K562 (cell line): ENCODE measurements around the gene MCIDAS. TPM values are rescaled to one million over a fixed set of nuclear protein-coding genes. Genes with fewer than 3 reads are reported as not detected.

Experiments
- ATAC-seq: fragments of 200-7000 bp; cut with Tn5 transposase; 3 replicates; pipeline ENCODE4 v1.9.1; 2020; ENCODE audit warnings: moderate library complexity
- BruUV-seq: library from RNA; stranded (reverse); fragments of 400-500 nt; replicated peaks from 2 replicates; lab custom pipeline; 2021; lab: Mats Ljungman, UMichigan
- CTCF ChIA-PET: fragments of 300-600 bp; formaldehyde crosslinking; extraction: SDS; loops from one replicate; lab custom pipeline; 2021; ENCODE audit warnings: low intra/inter-chr PET ratio; lab: Yijun Ruan, JAX
- POLR2A ChIA-PET: fragments of 300-600, 350-650 bp; sonication (Branson Sonifier 250); formaldehyde crosslinking; extraction: SDS; loops from one replicate; lab custom pipeline; 2021; ENCODE audit warnings: antibody characterized with exemption, inconsistent platforms; lab: Yijun Ruan, JAX
- DNase-seq, 4 experiments: peaks; one replicate each; pipeline versions ENCODE4 v3.0.0 to v3.0.0-alpha.2; 2011 to 2018; ENCODE audit warnings: low spot score in 3 of 4, mixed read lengths in 3 of 4; ENCODE audit errors: extremely low read depth in 1 of 4
- FAIRE-seq: peaks from 2 replicates; lab custom pipeline; 2011; peaks lifted over from hg19 to GRCh38; lab: Jason Lieb, UNC
- H2AFZ ChIP-seq: 2 replicates; pipeline ENCODE4 v1.6.0; 2011; ENCODE audit warnings: low read depth, low read length, control low read depth, inconsistent platforms
- H3K27ac ChIP-seq: fragments of 200-600 bp; 3 replicates; pipeline ENCODE4 v1.8.0; 2011; ENCODE audit warnings: low read depth, mild to moderate bottlenecking, control low read depth, inconsistent platforms, low read length, moderate library complexity, mixed read lengths; ENCODE audit errors: extremely low read depth
- H3K27me3 ChIP-seq, 2 experiments: fragments of 300-600 bp in 1 of 2; 2 replicates in 1 of 2; 3 replicates in 1 of 2; pipeline versions ENCODE4 v1.6.0 to v1.8.0; 2011; ENCODE audit warnings: inconsistent platforms in 2 of 2, low read length in 2 of 2, mild to moderate bottlenecking in 1 of 2, mixed read lengths in 1 of 2, moderate library complexity in 1 of 2; ENCODE audit not compliant: control insufficient read depth in 2 of 2, insufficient read depth in 2 of 2
- H3K36me3 ChIP-seq: fragments of 300-600 bp; 3 replicates; pipeline ENCODE4 v1.8.0; 2011; ENCODE audit warnings: mild to moderate bottlenecking, low read length, inconsistent platforms; ENCODE audit not compliant: control insufficient read depth, insufficient read depth
- H3K4me1 ChIP-seq, 2 experiments: fragments of 200-600 bp in 1 of 2; replicated peaks in 1 of 2; 2 replicates in 1 of 2; 3 replicates in 1 of 2; pipeline versions ENCODE4 v1.5.1 to v1.8.0; 2011; ENCODE audit warnings: inconsistent platforms in 2 of 2, low read length in 2 of 2, mild to moderate bottlenecking in 1 of 2, mixed read lengths in 1 of 2, moderate library complexity in 1 of 2; ENCODE audit not compliant: control insufficient read depth in 2 of 2, insufficient read depth in 2 of 2
- H3K4me2 ChIP-seq: 2 replicates; pipeline ENCODE4 v1.6.1; 2011; ENCODE audit warnings: low read length, control low read depth, inconsistent platforms, mixed read lengths; ENCODE audit not compliant: insufficient read depth
- H3K4me3 ChIP-seq: fragments of 200-600 bp; sonication (generic), shearing (Covaris generic); 2 replicates; pipeline ENCODE4 v1.5.1; 2016; ENCODE audit warnings: control low read depth, inconsistent platforms
- H3K79me2 ChIP-seq: fragments of 200-600 bp; 3 replicates; pipeline ENCODE4 v1.8.0; 2011; ENCODE audit warnings: low read length, inconsistent platforms; ENCODE audit not compliant: control insufficient read depth, insufficient read depth
- H3K9ac ChIP-seq, 2 experiments: 2 replicates each; pipeline versions ENCODE4 v1.6.0 to v1.6.1; 2011; ENCODE audit warnings: low read depth in 2 of 2, low read length in 2 of 2, control low read depth in 1 of 2, inconsistent platforms in 1 of 2, mild to moderate bottlenecking in 1 of 2, mixed read lengths in 1 of 2; ENCODE audit not compliant: insufficient read depth in 1 of 2
- H3K9me1 ChIP-seq: one replicate; pipeline ENCODE4 v1.6.0; 2011; ENCODE audit warnings: inconsistent platforms, mild to moderate bottlenecking, low read length, moderate library complexity; ENCODE audit not compliant: control insufficient read depth, insufficient read depth
- H3K9me3 ChIP-seq: replicated peaks from 2 replicates; pipeline ENCODE4 v1.5.1; 2011; ENCODE audit warnings: low read depth, low read length, inconsistent platforms; ENCODE audit not compliant: control insufficient read depth, insufficient read depth
- H4K20me1 ChIP-seq: replicated peaks from 2 replicates; pipeline ENCODE4 v1.6.1; 2011; ENCODE audit warnings: low read length, inconsistent platforms, mixed read lengths; ENCODE audit not compliant: control insufficient read depth, insufficient read depth
- HDAC1 ChIP-seq, 2 experiments: fragments of 450-650 bp; IDR thresholded peaks; 2 replicates each; pipeline ENCODE4 v1.6.1; 2016 to 2017; ENCODE audit warnings: inconsistent platforms in 1 of 2, mild to moderate bottlenecking in 1 of 2, moderate library complexity in 1 of 2
- MCM3 ChIP-seq: fragments of 450-650 bp; IDR thresholded peaks from 2 replicates; pipeline ENCODE4 v1.6.1; 2016
- RAD21 ChIP-seq, 2 experiments: fragments of 250-450 bp in 1 of 2; fragments of 450-650 bp in 1 of 2; sonication (Bioruptor Pico) in 1 of 2; formaldehyde crosslinking in 1 of 2; IDR thresholded peaks in 1 of 2; conservative IDR thresholded peaks in 1 of 2; 2 replicates each; pipeline versions ENCODE4 v1.4.0 to v1.8.0; 2020 to 2022; ENCODE audit warnings: mild to moderate bottlenecking in 2 of 2, moderate library complexity in 1 of 2
- WGBS: fragments of 100-300 bp; shearing (Covaris generic); methylation state at CpG from one replicate; pipeline ENCODE4 v1.1.6; 2016; ENCODE audit warnings: low coverage, mixed read lengths; ENCODE audit not compliant: insufficient coverage; ENCODE audit errors: missing lambda C conversion rate; 5-methylcytosine and 5-hydroxymethylcytosine counted together
- in situ Hi-C: fragments of 300-500 bp; cut with MboI; formaldehyde crosslinking; loops from 4 replicates; pipeline ENCODE4 v1.15.0; 2018; ENCODE audit warnings: inconsistent platforms, mixed read lengths
- intact Hi-C: fragments of 100-400 bp; cut with micrococcal nuclease; formaldehyde crosslinking; loops from 2 replicates; pipeline ENCODE4 v1.14.2; 2022
- polyA plus RNA-seq, 8 experiments: library from polyadenylated mRNA; depleted of rRNA in 4 of 8; stranded (reverse) in 5 of 8; unstranded in 3 of 8; fragments of >200 nt; fragmentation: Nextera tagmentation in 2 of 8; fragmentation: Illumina TruSeq in 1 of 8; extraction: Ambion mirVana in 2 of 8; extraction: Trizol in 1 of 8; gene quantifications; 2 replicates each; pipeline versions ENCODE4 v1.2.1 to v1.2.3, GENCODE V29; 2011 to 2014; ENCODE audit warnings: inconsistent platforms in 1 of 8, missing spikeins in 1 of 8
- total RNA-seq, 7 experiments: library from RNA; depleted of rRNA in 6 of 7; stranded (reverse); fragments of >200 nt in 6 of 7; fragmentation: Illumina TruSeq in 2 of 7; extraction: Trizol in 2 of 7; gene quantifications; 2 replicates each; pipeline versions ENCODE4 v1.2.1 to v1.2.3, GENCODE V29; 2011 to 2021; ENCODE audit warnings: low replicate concordance in 1 of 7
- TF ChIP-seq, protein P1 (sequence below): IDR thresholded peaks from 2 replicates; pipeline ENCODE4 v1.6.1; 2014; ENCODE audit warnings: antibody characterized with exemption

The MCIDAS gene
- total and polyA plus RNA-seq, 9 of the 15 experiments (the other 6 are each of a cell fraction or from before 2014, with no cell fraction given): 0.07 to 1.5 (median 0.69) TPM

DNA sequence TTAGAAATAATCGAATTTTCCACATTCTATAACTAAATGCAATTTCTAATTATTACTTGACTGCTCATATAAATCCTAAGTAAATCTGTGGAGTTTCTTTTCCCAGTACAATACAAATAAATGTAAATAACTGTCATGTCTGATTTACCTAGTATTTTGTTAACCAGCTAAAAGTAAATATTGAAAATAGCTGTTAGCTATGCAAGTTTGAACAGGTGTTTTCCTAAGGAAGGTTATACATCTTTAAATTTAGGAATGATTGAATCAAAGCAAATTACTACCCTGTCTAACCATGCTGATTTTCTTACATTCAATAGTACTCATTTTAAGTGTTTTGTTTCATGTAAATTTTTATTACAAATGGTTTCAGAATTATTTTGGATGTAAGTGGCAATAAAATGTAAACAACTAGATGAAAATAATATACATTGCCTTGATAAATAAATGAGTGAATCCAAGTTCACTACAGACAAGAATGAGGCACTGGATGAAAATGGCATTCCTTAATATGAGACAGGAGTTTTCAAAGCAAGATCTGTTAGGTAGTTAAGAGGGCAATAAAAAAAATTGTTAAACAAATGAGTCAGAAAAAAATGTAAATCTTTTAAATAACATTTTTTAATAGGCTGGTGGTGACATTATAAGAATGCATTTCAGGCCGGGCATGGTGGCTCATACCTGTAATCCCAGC lies 15.8 kb downstream of the MCIDAS start:
- POLR2A ChIA-PET: interaction anchor here (0.5 kb wide), 1 partner anchor 64 kb away, joined by 3 read pairs; no protein-coding TSS in a partner anchor

More for the DNA sequence above, 15.8 kb downstream of the MCIDAS start:
- Histone ChIP-seq H3K27me3 (peaks cover 8 to 10% of the 10 kb centered on the region in 2 experiments), H3K9me3 (no peaks in the 10 kb centered on the region; the same call in 1 of the 2 replicates), H3K9me1 (no peaks in the 10 kb centered on the region), H3K9ac (no peak overlapping the region), H4K20me1 (no peaks in the 10 kb centered on the region), H3K27ac (no peak overlapping the region), H2AFZ (no peak overlapping the region), H3K4me2 (no peak overlapping the region), H3K79me2 (no peaks in the 10 kb centered on the region), H3K4me1 (no peaks in the 10 kb centered on the region), H3K36me3 (no peaks in the 10 kb centered on the region), H3K4me3 (no peak overlapping the region)
- 7% methylated on average over 2 of the region's 2 CpGs for WGBS
- BruUV-seq: no TSS peak
- DNase-seq (no peak), ATAC-seq (no peak), FAIRE-seq (no peak)
- intact Hi-C loops (no loop called here), in situ Hi-C loops (no loop called here)
- CTCF ChIA-PET: no interaction called here
- TF ChIP-seq, protein P1, sequence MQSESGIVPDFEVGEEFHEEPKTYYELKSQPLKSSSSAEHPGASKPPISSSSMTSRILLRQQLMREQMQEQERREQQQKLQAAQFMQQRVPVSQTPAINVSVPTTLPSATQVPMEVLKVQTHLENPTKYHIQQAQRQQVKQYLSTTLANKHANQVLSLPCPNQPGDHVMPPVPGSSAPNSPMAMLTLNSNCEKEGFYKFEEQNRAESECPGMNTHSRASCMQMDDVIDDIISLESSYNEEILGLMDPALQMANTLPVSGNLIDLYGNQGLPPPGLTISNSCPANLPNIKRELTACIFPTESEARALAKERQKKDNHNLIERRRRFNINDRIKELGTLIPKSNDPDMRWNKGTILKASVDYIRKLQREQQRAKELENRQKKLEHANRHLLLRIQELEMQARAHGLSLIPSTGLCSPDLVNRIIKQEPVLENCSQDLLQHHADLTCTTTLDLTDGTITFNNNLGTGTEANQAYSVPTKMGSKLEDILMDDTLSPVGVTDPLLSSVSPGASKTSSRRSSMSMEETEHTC: no peak
- TF ChIP-seq MCM3 (no peak), HDAC1 (IDR thresholded peaks at IDR 0.05) (no peak), RAD21 (CRISPR knock-in tag; conservative IDR thresholded peaks at IDR 0.05 in 1 of 2, IDR thresholded peaks at IDR 0.05 in 1 of 2) (no peak)
